GM19035 (cell line): ENCODE results near the gene CACNA1I.

Source experiments
- ATAC-seq: cut with Tn5 transposase; IDR thresholded peaks from one replicate; pipeline ENCODE4 v1.9.1; 2021; ENCODE audit not compliant: unreplicated experiment

CACNA1I gene

DNA sequence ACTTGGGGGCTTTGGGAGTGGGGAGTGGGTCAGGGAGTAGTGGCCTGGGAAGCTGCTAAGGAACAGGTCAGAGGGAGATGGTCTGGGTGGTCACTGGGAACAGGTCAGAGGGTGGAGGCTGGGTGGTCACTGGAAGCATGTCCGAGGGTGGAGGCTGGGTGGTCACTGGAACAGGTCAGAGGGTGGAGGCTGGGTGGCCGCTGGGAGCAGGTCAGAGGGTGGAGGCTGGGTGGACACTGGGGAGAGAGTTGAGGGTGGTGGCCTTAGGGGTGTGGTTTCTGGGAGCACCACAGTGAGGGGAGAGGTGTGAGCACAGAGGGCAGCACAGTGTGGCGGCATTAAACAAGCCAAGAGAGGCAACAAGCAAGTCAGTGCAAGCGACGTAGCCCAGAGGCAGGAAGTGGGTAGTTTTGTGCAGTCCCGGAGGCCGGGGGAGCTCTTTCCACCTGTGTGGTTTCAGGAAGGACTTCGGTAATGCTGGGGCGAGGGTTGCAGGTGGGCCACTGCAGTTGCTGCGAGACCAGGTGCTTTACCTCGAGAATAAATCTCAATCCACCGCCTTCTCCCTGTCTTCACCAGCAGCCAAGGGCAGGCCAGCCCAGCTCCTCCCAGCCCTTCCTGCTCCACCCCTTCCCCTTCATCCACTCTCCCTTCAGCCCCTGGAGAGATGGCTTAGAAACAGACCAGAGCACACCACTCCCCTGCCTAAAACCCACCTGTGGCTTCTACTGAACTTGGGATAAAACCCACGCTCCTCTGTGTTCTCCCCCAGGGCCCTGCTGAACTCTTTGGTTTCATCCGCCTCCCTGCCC lies 3.2 kb upstream of the CACNA1I start:
- no peak for ATAC-seq

DNA sequence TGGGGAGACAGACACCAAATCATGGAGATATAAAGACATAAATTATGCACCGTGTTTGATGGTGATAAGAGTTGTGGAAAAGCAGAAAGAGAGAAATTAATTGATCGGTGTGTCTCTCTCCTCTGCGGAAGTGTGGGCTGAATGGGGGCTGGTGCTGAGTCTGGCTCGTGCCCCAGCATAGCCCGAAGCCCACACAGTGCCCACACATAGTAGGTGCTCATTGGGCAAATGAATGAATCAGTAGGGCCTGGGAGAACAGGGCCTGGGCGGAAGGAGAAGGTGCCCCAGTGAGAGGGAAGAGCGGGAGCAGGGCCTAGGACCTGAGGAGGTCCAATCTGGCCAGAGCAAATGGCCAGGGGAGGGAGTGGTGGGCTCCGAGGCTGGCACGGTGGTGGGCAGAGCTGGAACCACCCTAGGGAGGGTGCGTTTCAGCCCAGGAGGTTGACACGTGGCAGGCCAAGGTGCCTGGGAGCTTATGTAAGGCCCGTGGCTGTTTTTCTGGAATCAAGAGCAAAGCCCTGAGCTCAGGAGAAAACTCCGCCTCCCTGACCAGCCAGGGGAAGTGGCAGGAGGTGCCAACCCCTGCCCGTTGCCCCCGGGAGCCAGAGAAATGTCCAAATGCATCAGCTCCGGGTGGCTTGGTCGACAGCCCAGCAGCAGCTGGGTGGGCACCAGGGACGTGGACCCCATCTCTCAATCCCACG lies 2.1 kb upstream of the CACNA1I start:
- no peak for ATAC-seq

DNA sequence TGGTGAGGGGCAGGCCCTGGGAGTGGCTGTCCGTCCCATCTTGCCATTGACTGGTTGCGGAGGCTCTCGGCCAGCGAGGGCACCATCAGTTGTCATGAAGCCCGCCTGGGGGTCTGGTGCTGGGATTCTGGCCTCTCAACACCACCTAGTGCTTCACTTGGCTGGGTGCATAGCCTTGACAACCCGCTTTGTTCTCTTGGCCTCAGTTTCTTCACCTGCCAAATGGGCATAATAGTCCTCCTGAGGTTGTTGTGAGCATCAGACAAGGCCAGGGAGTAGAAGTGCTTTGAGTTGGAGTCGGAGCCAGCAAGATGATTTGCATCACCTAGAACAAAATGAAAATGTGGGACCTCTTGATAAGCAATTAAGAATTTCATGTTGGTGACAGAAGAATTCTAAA lies 1.5 kb upstream of the CACNA1I start:
- no peak for ATAC-seq

DNA sequence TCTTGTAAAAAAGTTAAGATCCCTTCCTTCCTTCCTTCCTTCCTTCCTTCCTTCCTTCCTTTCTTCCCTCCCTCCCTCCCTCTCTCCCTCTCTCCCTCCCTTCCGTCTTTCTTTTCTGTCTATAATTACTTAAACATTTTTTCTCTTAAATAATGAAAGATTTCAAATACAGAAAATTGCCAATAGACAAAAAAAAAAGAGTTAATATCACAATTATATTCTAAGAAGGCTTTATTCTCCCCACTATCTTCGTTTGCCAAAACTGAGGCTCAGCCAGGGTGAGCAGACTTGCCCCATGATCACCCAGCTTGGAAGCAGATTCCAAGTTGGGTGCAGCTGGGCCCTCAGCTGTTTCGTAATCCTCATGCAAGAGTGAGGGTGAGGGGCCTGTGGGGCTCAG lies 327 bp upstream of the CACNA1I start:
- no peak for ATAC-seq

DNA sequence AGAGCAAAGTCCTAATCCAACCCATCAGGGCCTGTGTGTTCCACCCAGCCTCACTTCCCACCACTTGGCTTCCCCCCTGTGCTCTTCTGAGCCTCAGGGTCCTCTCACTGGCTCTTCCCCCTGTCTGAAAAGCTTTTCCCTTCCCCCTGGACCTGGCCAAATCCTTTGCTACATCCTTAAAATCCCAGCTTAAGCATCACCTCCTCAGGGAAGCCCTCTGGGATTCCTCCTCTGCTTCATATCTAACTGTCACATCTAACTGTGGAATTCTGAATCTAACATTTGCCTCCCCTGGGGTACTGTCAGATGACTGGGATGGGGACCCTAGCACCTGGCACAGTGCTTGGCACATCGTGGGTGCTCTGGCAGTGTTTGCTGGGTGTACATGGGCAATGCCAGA lies 985 bp downstream of the CACNA1I start:
- no peak for ATAC-seq

DNA sequence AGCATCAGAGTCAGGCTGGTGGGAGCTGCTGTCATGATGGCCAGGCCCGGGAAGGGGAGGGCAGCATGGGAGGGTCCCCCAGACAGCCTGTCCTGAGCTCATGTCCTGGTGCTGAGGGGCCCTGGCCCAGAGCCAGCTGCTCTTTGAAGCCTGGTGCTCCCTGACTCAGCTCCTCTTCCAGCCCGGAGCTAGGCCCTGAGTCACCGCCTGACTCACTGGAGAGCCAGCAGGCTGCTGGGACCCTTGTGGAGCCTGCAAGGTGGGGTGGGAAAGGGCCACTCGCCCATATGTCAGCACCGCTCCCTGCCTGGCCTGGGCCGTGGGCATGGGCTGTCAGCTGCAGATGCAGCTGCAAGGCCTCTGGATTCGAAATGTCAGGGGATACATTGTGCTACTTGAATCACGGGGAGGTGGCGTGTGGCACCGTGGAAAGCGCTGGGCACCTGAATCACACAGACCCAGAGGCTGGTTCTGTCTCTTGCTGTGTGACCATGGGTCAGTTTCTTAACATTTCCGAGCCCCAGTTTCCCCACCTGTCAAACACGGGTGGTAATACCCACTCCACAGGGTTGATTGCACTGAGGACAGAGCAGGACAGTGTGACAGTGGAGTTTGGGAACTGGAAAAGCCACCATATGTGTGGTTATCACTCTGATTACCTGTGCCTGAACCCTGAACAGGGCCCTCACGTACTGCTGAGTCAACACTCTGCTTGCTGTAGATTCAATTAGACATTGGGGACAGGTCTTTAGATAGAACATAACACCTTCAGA lies 4.4 kb downstream of the CACNA1I start:
- no peak for ATAC-seq

DNA sequence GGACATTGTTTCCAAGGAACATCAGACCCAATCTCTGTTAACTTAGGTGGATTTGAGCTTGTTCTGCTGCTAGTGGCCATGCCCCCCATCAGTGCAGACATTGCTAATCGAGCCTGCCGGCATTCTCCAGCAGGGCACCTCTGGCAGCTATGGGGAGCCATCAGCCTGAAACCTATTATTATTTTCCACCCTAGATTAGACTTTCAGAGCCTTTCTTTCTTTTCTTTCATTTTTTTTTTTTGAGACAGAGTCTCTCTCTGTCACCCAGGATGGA lies 4.9 kb downstream of the CACNA1I start:
- ATAC-seq, result no peak

DNA sequence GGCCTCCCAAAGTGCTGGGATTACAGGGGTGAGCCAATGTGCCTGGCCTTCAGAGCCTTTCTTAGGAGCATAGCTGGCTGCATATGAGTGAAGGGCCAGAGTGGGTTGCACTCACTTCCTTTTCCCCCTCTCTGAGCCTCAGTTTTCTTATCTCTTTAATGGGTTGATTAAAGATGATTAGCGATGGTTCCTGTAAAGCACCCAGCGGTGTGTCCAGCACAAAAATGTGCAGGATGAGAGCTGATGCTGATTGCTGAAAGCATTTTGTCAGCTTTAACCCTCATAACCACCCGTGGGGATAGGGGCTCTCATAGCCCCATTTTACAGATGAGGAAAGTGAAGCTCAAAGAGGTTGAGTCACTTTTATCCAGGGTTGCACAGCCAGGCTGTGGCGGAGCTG lies 5.5 kb downstream of the CACNA1I start:
- no peak for ATAC-seq

DNA sequence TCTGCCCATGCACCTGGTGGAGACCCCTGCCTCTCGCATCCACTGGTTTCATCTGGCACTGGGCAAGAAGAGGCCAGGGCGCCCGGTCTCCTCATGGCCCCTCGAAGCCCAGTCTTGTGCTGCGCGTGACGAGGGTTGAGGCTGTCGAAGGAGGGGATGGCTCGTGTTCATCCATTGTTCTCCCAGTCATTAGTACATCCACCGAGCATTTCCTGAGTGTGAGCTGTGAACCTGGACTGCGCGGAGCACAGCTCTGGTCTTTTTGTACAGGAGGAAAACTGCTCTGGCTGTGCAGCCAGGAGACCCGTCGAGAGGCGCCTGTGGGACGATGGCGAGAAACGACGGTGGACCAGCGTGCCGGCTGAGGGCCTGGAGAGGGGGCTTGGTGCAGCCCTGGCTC lies 6.8 kb downstream of the CACNA1I start:
- ATAC-seq, result no peak

DNA sequence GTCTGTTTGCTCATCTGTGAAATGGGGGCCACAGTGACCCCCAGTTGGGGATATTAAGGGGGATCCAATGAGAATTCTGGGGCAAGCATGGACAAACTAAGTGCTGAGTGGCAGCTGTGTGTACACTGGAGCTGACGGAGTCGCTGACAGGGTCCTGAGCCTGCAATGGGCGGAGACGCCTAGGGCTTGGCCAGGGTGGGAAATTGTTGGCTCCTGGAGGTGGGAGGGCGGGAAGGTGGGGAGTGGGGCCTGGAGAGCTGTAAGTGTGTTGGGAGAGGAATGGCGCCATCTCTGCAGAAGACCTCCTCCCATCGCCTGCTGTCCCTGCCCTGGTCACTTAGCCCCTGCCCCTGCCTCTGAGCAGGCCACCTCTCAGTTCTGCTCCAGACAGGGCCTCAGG lies 7.3 kb downstream of the CACNA1I start:
- no peak for ATAC-seq

DNA sequence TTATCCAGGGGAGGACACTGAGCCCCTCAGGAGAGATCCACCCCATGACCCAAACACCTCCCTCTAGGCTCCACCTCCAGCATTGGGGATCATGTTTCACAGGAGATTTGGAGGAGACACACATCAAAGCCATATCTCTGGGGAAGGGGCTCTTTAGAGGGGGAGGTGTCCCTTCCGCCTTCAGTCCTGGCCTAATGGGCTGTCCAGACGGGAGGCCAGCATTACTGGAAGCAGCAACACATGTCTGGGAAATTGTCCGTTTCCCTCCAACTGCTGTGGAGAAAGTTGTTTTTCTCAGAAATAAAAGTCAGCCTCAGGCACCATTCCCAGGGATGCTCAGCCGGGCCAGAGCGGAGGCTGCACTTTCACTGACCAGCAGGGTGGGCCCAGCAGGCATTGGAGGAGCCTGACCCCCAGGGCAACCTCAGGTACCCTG lies 9.5 kb downstream of the CACNA1I start:
- no peak for ATAC-seq

DNA sequence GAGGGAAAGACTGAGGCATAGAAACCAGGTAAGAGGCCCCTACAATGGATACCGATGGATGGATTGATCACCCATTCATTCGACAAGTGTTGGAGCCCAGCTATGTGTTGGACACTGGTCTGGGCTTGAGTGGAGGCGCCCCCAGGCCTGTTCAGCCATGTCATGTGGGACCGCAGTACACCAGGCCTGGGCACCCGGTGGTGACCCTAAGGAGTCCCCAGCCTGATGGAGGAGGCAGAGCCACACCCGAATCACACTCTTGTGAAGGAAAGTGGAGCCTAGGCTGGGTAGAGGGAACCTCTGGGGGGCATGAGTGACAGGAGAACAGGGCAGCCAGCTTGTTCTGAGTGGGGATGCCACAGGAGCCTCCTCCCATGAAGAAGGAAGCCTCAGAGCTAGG lies 10.2 kb downstream of the CACNA1I start:
- ATAC-seq, result no peak

DNA sequence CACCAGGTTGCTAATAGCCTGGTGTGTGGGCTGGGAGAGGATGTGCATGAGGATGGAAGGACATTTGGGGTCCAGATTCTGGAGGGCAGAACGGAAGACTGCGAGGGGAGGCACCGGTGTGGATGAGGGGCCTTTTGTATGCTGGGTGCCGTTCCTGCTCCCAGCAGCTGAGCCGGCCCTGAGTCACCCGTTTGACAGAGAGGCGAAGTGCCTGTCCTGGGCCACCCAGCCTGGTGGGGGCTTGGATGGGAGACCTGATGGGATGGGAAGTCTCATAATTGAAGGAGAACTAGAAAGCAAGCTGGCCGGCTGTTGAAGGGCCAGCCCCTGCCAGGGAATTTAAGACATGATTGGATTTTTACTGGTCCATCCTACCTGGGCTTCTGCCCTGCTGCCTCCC lies 10.8 kb downstream of the CACNA1I start:
- ATAC-seq, result no peak

DNA sequence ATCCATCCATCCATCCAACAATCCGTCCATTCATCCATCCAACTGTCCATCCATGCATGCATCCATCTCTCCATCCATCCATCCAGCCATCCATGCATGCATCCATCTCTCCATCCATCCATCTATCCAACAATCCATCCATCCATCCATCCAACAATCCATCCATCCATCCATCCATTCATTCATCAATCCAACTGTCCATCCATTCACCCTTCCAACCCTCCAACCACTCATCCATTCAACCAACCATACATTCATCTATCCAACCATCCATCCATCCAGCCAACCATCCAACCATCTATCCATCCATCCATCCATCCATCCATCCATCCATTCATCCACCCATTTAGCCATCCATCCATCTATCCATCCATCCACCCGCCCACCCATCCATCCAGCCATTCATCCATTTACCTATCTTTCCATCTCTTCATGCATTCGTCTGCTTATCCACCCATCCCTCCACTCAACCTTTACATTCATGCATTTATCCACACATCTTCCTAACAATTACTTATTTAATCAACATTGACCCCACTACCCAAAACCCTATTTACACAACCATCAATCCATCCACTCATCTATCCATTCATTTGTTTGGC lies 12.6 kb downstream of the CACNA1I start:
- ATAC-seq, result no peak

DNA sequence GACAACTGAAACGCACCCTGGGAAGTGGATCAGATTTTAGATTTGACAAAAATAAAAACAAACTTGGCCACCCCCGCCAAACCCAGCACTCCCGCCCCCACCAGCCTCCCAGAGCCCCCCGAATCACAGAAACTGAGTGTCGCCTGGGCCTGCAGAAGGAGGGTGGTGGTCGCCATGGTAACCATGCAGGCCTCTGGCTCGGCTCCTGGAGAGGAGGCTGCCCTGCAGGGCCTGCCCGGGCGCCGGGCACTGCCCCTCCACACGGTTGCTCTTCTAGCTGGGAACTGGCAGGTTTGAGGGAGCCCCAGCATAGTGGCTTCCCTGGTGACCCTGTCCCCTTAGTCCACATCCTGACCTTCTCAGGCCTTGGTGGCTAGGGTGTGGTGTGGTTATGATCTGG lies 19.3 kb downstream of the CACNA1I start:
- ATAC-seq, result no peak

DNA sequence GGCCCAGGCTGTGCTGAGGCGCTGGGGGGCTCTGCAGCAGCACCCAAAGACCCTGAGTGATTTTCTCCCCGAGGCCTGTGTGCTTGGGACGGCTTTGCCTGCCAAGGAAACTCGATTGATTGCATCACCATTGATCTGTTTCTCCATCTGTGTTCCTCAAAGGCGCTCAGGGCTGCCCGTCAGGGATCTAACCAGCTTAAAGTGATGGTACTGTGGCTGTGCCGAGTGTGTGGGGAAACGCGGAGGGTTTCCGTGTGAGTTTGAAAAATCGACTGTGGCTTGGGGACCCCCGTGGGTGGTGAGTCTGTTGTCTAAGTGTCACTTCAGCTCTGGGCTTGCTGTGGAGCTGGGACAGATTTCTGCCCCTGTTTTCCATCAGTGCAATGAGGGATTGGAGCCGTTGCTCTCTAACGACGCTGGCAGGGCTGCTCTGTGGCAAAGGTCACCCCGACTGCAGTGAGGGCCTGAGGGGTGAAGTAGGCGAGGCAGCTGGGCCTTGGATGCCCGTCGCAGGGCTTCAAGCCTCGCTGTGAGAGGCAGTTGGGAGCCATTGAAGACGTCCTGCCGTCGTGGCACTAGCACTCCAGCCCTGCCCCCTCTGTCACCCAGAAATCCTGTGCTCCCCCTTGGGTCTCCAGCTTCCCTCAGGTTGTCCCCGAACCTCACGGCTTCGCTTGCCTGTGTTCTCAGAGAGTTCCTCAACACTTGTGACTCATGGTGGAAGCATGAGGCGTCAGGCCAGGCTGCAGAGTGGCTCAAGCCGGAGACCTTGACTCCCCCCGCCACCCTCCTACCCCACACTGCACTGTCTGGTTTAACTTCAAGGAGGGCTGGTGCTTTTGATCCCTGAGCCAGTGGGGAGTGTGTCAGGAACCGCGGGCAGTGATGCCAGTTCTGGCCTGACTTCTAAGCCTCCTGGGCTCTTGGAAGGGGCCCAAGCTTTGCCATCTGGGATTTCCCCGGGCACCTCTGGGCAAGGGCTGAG lies 21.8 kb downstream of the CACNA1I start:
- no peak for ATAC-seq

DNA sequence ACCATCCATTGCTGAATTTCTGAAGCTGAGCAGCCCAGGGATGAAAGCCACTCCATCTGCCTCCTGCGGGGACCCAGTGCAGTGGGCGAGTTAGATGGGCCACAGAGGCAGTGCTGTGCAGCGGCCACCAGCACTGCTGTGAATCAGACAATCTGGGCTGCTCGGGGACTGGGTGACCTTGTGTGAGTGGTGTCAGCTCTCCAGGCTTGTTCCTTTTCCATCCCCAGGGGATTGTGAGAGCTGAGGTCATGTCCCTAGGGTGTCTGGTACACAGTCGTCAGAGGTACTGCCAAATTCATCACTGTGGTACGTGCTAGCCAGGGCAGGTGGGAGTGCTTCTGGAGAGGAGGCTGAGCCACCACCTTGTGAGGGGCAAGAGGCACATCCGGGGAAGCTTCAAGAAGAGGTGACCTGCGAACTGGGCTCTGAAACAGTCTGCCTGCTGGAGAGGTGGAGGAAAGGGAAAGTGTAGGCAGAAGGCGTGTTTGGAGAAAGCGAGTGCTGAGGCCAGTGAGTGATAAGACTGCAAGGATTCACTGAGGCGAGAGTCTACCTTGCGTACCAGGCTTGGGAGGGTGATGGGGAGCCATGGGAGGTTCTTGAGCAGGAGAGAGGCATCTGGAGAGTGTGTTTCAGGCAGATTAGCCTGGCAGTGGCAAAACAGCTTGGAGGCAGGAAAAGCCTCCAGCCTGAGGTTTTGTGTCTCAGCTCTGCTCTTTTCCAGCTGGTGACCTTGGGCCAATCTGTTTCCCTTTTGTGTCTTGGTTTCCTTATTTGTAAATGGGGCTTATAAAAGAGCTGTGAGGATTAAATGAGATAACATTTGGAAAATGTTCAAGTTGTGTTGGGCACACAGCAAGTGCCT lies 22.7 kb downstream of the CACNA1I start:
- ATAC-seq, result no peak

DNA sequence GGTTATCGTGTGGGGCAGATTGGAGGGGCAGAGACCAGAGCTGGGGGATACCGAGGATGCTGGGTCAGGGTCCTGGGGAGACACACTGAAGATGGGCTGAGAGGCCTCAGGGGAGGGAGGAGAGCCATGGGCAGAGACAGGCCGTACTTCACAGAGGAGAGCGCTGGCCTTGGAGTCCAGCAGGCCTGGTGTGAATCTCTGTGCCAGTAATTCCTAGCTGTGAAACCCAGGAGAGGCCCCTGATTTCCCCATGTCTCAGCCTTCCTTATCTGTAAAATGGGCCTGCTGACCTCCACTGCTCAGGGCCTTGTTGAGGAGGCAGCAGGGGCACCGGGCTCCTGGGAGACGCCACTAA lies 23.4 kb downstream of the CACNA1I start:
- no peak for ATAC-seq

DNA sequence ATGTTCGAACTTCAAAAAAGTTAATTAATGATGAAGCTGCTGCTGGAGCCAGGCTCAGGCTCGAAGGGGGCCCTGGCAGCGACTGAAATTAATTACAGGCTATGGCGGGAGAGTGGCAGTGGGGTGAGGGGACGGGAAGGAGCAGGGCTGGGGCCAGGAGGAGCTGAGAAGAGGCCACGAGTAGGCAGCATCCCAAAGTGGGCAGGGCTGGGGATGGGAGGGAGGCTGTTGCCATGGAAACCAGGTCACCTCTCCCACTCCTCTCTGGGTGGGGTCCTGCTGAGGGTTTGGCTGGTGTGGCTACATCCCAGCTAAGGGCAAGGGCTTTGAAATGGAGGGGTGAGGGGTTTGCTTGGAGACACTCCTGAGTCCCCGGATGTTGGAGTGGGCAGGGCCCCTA lies 23.9 kb downstream of the CACNA1I start:
- ATAC-seq, result no peak
